ENCODE measurements around the gene SLC35B1. TPM values are rescaled to one million over a fixed set of nuclear protein-coding genes. Genes with fewer than 3 reads are reported as not detected.
"Not testable (repeated sequence)": the region's sequence is repeated elsewhere in the genome, so short reads cannot be mapped to it uniquely, and the experiment has no call there.

The SLC35B1 gene
- total RNA-seq, 1 experiment from 2014 or later = 84.6 TPM

- no peak for DNase-seq (ENCODE audit: low read depth, low spot score)
- no TSS peak for BruUV-seq (replicated peaks)
- no peak for TF ChIP-seq SIN3A (IDR thresholded peaks at IDR 0.05; ENCODE audit: borderline replicate concordance, insufficient read depth, low read depth, low read length)
- no peak for TF ChIP-seq REST (IDR thresholded peaks at IDR 0.05; ENCODE audit: insufficient read depth in 1 of 2, low read depth in 2 of 2, low read length in 1 of 2)
- TF ChIP-seq POLR2AphosphoS5 (IDR thresholded peaks at IDR 0.05; ENCODE audit: low read depth, low read length) = no peak
- TF ChIP-seq TCF7L2 (IDR thresholded peaks at IDR 0.05; ENCODE audit: low read depth, low read length) = no peak
- TF ChIP-seq CTCF (IDR thresholded peaks at IDR 0.05) = no peak
- no peaks in the 10 kb centered on the region for H3K4me1 ChIP-seq (ENCODE audit: control insufficient read depth, insufficient read depth, low read length)
- H3K27me3 ChIP-seq (ENCODE audit: control insufficient read depth, insufficient read depth, low read length) = no peaks in the 10 kb centered on the region
- H3K4me3 ChIP-seq (ENCODE audit: low read depth in 2 of 2, low read length in 2 of 2) = no peak overlapping the region
- intact Hi-C loops (cut with micrococcal nuclease; ENCODE audit: unreplicated experiment) = no loop called here
- no peak overlapping the region for H3K27ac ChIP-seq (ENCODE audit: low read length)
- in situ Hi-C loops (cut with HindIII; ENCODE audit: low pct_unique_long_range_greater_than_20kb, low sequenced_read_pairs) = no loop called here
- no peak for ATAC-seq
- no peaks in the 10 kb centered on the region for H3K9me3 ChIP-seq (ENCODE audit: control insufficient read depth, insufficient read depth, low read depth, low read length)
- ChIA-PET POLR2A (no interaction called here), CTCF (no interaction called here)
- no peaks in the 10 kb centered on the region for H3K36me3 ChIP-seq (ENCODE audit: control insufficient read depth, insufficient read depth, low read length)
Observed at GRCh38 chr17:49725452-49726130, 17.8 kb upstream of the SLC35B1 start.

GRCh38 chr17:49724552-49724951 is 16.8 kb upstream of the SLC35B1 start:
- POLR2A ChIA-PET; in situ Hi-C loops (cut with HindIII; ENCODE audit: low pct_unique_long_range_greater_than_20kb, low sequenced_read_pairs); H3K27me3 ChIP-seq (ENCODE audit: control insufficient read depth, insufficient read depth, low read length); H3K4me1 ChIP-seq (ENCODE audit: control insufficient read depth, insufficient read depth, low read length); ATAC-seq; H3K36me3 ChIP-seq (ENCODE audit: control insufficient read depth, insufficient read depth, low read length); DNase-seq (ENCODE audit: low read depth, low spot score); BruUV-seq (replicated peaks); H3K27ac ChIP-seq (ENCODE audit: low read length); H3K9me3 ChIP-seq (ENCODE audit: control insufficient read depth, insufficient read depth, low read depth, low read length); H3K4me3 ChIP-seq (ENCODE audit: low read depth in 2 of 2, low read length in 2 of 2); intact Hi-C loops (cut with micrococcal nuclease; ENCODE audit: unreplicated experiment): not testable (repeated sequence)
- CTCF ChIA-PET = interaction anchor here (0.7 kb wide), 1 partner anchor 408 kb away, joined by 6 read pairs; no protein-coding TSS in a partner anchor

- TF ChIP-seq POLR2AphosphoS5 (IDR thresholded peaks at IDR 0.05; ENCODE audit: low read depth, low read length) = no peak
- no peak for TF ChIP-seq CTCF (IDR thresholded peaks at IDR 0.05)
- TF ChIP-seq REST (IDR thresholded peaks at IDR 0.05; ENCODE audit: insufficient read depth in 1 of 2, low read depth in 2 of 2, low read length in 1 of 2) = no peak
- TF ChIP-seq SIN3A (IDR thresholded peaks at IDR 0.05; ENCODE audit: borderline replicate concordance, insufficient read depth, low read depth, low read length) = no peak
- no peak for TF ChIP-seq TCF7L2 (IDR thresholded peaks at IDR 0.05; ENCODE audit: low read depth, low read length)
- Histone ChIP-seq H3K4me1 (ENCODE audit: control insufficient read depth, insufficient read depth, low read length) (no peaks in the 10 kb centered on the region), H3K27me3 (ENCODE audit: control insufficient read depth, insufficient read depth, low read length) (no peaks in the 10 kb centered on the region), H3K36me3 (ENCODE audit: control insufficient read depth, insufficient read depth, low read length) (no peaks in the 10 kb centered on the region), H3K9me3 (ENCODE audit: control insufficient read depth, insufficient read depth, low read depth, low read length) (no peaks in the 10 kb centered on the region), H3K27ac (ENCODE audit: low read length) (no peak overlapping the region), H3K4me3 (ENCODE audit: low read depth in 2 of 2, low read length in 2 of 2) (no peak overlapping the region)
- ATAC-seq (no peak), DNase-seq (ENCODE audit: low read depth, low spot score) (no peak)
- intact Hi-C loops (cut with micrococcal nuclease; ENCODE audit: unreplicated experiment) = no loop called here
- ChIA-PET POLR2A (no interaction called here), CTCF (interaction anchor here (0.6 kb wide), 1 partner anchor 35 kb away, joined by 4 read pairs; no protein-coding TSS in a partner anchor)
- BruUV-seq (replicated peaks) = no TSS peak
- in situ Hi-C loops (cut with HindIII; ENCODE audit: low pct_unique_long_range_greater_than_20kb, low sequenced_read_pairs) = no loop called here
Observed at GRCh38 chr17:49723423-49723822, 15.7 kb upstream of the SLC35B1 start.

All from Panc1 (cell line).